Measurements from ENCODE around the gene U2SURP.

DNA sequence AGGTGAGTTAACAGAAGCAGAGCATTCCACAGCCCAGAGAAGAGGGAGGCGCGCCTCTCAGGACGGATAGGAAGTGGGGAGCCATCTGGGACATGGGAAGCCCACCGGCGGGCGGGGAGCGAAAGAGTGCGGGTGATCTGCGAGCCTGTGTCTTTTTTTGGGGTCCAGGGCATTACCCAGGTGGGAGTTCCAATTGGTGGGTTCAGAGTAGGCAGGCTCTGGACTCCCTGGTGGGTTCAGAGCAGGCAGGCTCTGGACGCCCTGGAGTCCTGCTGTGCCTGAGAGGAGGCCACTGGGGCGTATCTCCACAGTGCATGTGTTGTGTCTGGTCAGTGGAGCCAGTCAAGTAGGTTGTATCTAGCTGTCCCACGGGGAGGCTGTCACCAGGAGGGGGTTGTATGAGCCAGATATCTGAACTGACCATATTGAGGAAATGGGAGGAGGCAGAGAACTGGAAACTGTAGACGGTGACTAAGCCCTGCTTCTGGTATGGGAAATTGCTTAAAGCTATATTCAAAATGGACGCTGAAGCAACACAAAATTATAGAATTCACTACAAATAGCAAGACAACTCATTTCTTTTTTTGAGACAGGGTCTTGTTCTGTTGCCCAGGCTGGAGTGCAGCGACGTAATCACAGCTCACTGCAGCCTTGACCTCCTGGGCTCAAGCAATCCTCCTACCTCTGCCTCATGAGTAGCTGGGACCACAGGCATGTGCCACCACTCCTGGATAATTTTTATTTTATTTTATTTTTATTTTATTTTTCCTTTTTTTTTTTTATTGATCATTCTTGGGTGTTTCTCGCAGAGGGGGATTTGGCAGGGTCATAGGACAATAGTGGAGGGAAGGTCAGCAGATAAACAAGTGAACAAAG lies 83.7 kb downstream of the U2SURP start:
- TF ChIP-seq, protein P1, sequence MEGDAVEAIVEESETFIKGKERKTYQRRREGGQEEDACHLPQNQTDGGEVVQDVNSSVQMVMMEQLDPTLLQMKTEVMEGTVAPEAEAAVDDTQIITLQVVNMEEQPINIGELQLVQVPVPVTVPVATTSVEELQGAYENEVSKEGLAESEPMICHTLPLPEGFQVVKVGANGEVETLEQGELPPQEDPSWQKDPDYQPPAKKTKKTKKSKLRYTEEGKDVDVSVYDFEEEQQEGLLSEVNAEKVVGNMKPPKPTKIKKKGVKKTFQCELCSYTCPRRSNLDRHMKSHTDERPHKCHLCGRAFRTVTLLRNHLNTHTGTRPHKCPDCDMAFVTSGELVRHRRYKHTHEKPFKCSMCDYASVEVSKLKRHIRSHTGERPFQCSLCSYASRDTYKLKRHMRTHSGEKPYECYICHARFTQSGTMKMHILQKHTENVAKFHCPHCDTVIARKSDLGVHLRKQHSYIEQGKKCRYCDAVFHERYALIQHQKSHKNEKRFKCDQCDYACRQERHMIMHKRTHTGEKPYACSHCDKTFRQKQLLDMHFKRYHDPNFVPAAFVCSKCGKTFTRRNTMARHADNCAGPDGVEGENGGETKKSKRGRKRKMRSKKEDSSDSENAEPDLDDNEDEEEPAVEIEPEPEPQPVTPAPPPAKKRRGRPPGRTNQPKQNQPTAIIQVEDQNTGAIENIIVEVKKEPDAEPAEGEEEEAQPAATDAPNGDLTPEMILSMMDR (IDR thresholded peaks at IDR 0.05): no peak
- TF ChIP-seq EP300 (IDR thresholded peaks at IDR 0.05; ENCODE audit: low read depth): no peak
- no peak for TF ChIP-seq POLR2AphosphoS5 (IDR thresholded peaks at IDR 0.05)
- TF ChIP-seq POLR2A (IDR thresholded peaks at IDR 0.05): no peak
